ENCODE results near the gene PAM16. TPM values are rescaled to one million over a fixed set of nuclear protein-coding genes. Genes with fewer than 3 reads are reported as not detected.

The PAM16 gene
- total and polyA plus RNA-seq, 9 of the 15 experiments (the other 6 are each of a cell fraction or from before 2014, with no cell fraction given), result 38.7 to 273 (median 79.3) TPM

- TF ChIP-seq, protein P1, sequence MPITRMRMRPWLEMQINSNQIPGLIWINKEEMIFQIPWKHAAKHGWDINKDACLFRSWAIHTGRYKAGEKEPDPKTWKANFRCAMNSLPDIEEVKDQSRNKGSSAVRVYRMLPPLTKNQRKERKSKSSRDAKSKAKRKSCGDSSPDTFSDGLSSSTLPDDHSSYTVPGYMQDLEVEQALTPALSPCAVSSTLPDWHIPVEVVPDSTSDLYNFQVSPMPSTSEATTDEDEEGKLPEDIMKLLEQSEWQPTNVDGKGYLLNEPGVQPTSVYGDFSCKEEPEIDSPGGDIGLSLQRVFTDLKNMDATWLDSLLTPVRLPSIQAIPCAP (CRISPR knock-in tag; IDR thresholded peaks at IDR 0.05; ENCODE audit: borderline replicate concordance), result peak; percentile 48; the same call in 1 of the 2 replicates
- TF ChIP-seq TEAD2 (tag; IDR thresholded peaks at IDR 0.05), result no peak
- TF ChIP-seq RUNX1 (IDR thresholded peaks at IDR 0.05; ENCODE audit: low read depth), result no peak
- no peak for TF ChIP-seq JUND (IDR thresholded peaks at IDR 0.05; ENCODE audit: borderline replicate concordance, low read depth, low read length)
- no peak for TF ChIP-seq JUND (tag; IDR thresholded peaks at IDR 0.05; ENCODE audit: borderline replicate concordance, low read depth, low read length)
- TF ChIP-seq CXXC5 (CRISPR knock-in tag; IDR thresholded peaks at IDR 0.05), result peak; percentile 67; the same call in 1 of the 2 replicates
- TF ChIP-seq HDAC1 (IDR thresholded peaks at IDR 0.05), result 0 out of 4 replicates have a peak, but pooled peaks of 1 of the 2 experiments have one; percentile 30
- no peak for TF ChIP-seq FOXJ3 (CRISPR knock-in tag; IDR thresholded peaks at IDR 0.05)
- TF ChIP-seq SREBF1 (IDR thresholded peaks at IDR 0.05; ENCODE audit: borderline replicate concordance, low read depth, low read length), result no peak
- no peak for TF ChIP-seq ZBTB17 (CRISPR knock-in tag; IDR thresholded peaks at IDR 0.05)
- peak; percentile 52; the same call in 1 of the 2 replicates for TF ChIP-seq VEZF1 (CRISPR knock-in tag; IDR thresholded peaks at IDR 0.05)
- TF ChIP-seq SRF (CRISPR knock-in tag; IDR thresholded peaks at IDR 0.05), result no peak
- no peak for TF ChIP-seq HNRNPH1 (optimal IDR thresholded peaks at IDR 0.05; ENCODE audit: low read depth, low read length)
- TF ChIP-seq MAZ (CRISPR knock-in tag; conservative IDR thresholded peaks at IDR 0.05 in 1 of 2, IDR thresholded peaks at IDR 0.05 in 1 of 2), result peak; percentile 51 to 70; a peak in 3 of 4 replicates
- TF ChIP-seq POLR2A (conservative IDR thresholded peaks at IDR 0.05), result peak; percentile 74
- TF ChIP-seq ATF1 (CRISPR knock-in tag; IDR thresholded peaks at IDR 0.05), result no peak
- 0 out of 2 replicates have a peak, but pooled peaks have one; percentile 20 for TF ChIP-seq ATF1 (tag; IDR thresholded peaks at IDR 0.05)
- TF ChIP-seq RB1 (IDR thresholded peaks at IDR 0.05; ENCODE audit: low read depth), result peak; percentile 36; the same call in 1 of the 2 replicates
- peak; percentile 89 for TF ChIP-seq TBP (optimal IDR thresholded peaks at IDR 0.05; ENCODE audit: low read depth, low read length)
- TF ChIP-seq RBFOX2 (IDR thresholded peaks at IDR 0.05; ENCODE audit: low read depth, low read length), result peak; percentile 88
- no peak for TF ChIP-seq CBX2 (IDR thresholded peaks at IDR 0.05; ENCODE audit: insufficient read depth, low read length, poor library complexity, severe bottlenecking)
- no peak for TF ChIP-seq SRSF9 (IDR thresholded peaks at IDR 0.05; ENCODE audit: borderline replicate concordance, low read depth, low read length)
- no peak for TF ChIP-seq ARID2 (IDR thresholded peaks at IDR 0.05)
- peak; percentile 61 for TF ChIP-seq SP1 (CRISPR knock-in tag; IDR thresholded peaks at IDR 0.05)
- TF ChIP-seq PCBP1 (IDR thresholded peaks at IDR 0.05; ENCODE audit: low read depth, low read length, poor library complexity, severe bottlenecking), result peak; percentile 83
- TF ChIP-seq CREM (IDR thresholded peaks at IDR 0.05; ENCODE audit: low read depth), result 0 out of 2 replicates have a peak, but pooled peaks have one; percentile 21
- no peak for TF ChIP-seq PHTF2 (CRISPR knock-in tag; IDR thresholded peaks at IDR 0.05)
- TF ChIP-seq RBM39 (optimal IDR thresholded peaks at IDR 0.05; ENCODE audit: low read depth, low read length), result no peak
These were observed 20.4 kb upstream of the PAM16 start, which contains the start of gene VASN (continued) for GRCh38 chr16:4371357-4372000.

Data from K562 (cell line).